ENCODE data around the gene RANBP3L.
A peak's percentile ranks its signal among the peaks of the same experiment; 100 is the strongest.

RANBP3L gene

GRCh38 chr5:36243653-36244052 is 58.0 kb downstream of the RANBP3L start:
- no peak for DNase-seq (ENCODE audit: low read depth)

- no peak for DNase-seq (ENCODE audit: low read depth)
Measured at GRCh38 chr5:36242534-36243485, 58.9 kb downstream of the RANBP3L start.

GRCh38 chr5:36241631-36242533 is 59.8 kb downstream of the RANBP3L start, which contains the start of gene NADK2:
NADK2 (minus strand) TSS chr5:36241925; CDS start chr5:36241798, 127 bp downstream.
- peak; percentile 95 for DNase-seq (ENCODE audit: low read depth)

GRCh38 chr5:36240779-36241630 is 60.7 kb downstream of the RANBP3L start:
- peak; percentile 42 for DNase-seq (ENCODE audit: low read depth)

GRCh38 chr5:36239370-36240293 is 62.1 kb downstream of the RANBP3L start:
- DNase-seq (ENCODE audit: low read depth) = no peak

GRCh38 chr5:36238502-36239295 is 63.0 kb downstream of the RANBP3L start:
- DNase-seq (ENCODE audit: low read depth) = no peak

GRCh38 chr5:36237751-36238150 is 64.0 kb downstream of the RANBP3L start:
- DNase-seq (ENCODE audit: low read depth) = no peak

- no peak for DNase-seq (ENCODE audit: low read depth)
Measured at GRCh38 chr5:36236801-36237200, 64.9 kb downstream of the RANBP3L start.

- no peak for DNase-seq (ENCODE audit: low read depth)
Measured at GRCh38 chr5:36232533-36232932, 69.2 kb downstream of the RANBP3L start.

GRCh38 chr5:36230151-36230790 is 71.4 kb downstream of the RANBP3L start:
- no peak for DNase-seq (ENCODE audit: low read depth)

GRCh38 chr5:36228505-36228904 is 73.2 kb downstream of the RANBP3L start:
- no peak for DNase-seq (ENCODE audit: low read depth)

- no peak for DNase-seq (ENCODE audit: low read depth)
Measured at GRCh38 chr5:36227046-36227445, 74.7 kb downstream of the RANBP3L start.

- DNase-seq (ENCODE audit: low read depth) = no peak
Measured at GRCh38 chr5:36222620-36223019, 79.1 kb downstream of the RANBP3L start.

- no peak for DNase-seq (ENCODE audit: low read depth)
Measured at GRCh38 chr5:36217988-36218387, 83.7 kb downstream of the RANBP3L start.

- DNase-seq (ENCODE audit: low read depth) = no peak
Measured at GRCh38 chr5:36217567-36217966, 84.1 kb downstream of the RANBP3L start.

GRCh38 chr5:36215910-36216309 is 85.8 kb downstream of the RANBP3L start:
- no peak for DNase-seq (ENCODE audit: low read depth)

- no peak for DNase-seq (ENCODE audit: low read depth)
Measured at GRCh38 chr5:36214436-36214835, 87.3 kb downstream of the RANBP3L start.

- DNase-seq (ENCODE audit: low read depth) = no peak
Measured at GRCh38 chr5:36209664-36210063, 92.0 kb downstream of the RANBP3L start.

- no peak for DNase-seq (ENCODE audit: low read depth)
Measured at GRCh38 chr5:36208786-36209185, 92.9 kb downstream of the RANBP3L start.

Measured in stromal cell of bone marrow (primary cell).